Body of pancreas (tissue), 4 donors: ENCODE data around the gene FBLN2.

ENCODE experiments used
- CTCF ChIP-seq, 7 experiments: fragments of 450-650 bp in 4 of 7; fragments of 200-600 bp in 3 of 7; sonication (generic) in 3 of 7; IDR thresholded peaks; one replicate each; pipeline ENCODE4 v1.5.1; 2016 to 2019; ENCODE audit warnings: antibody characterized with exemption in 7 of 7
- POLR2A ChIP-seq, 3 donors: fragments of 450-650 bp; IDR thresholded peaks; one replicate each; pipeline ENCODE4 v1.6.1; 2016; ENCODE audit warnings: antibody characterized with exemption in 3 of 3, mild to moderate bottlenecking in 2 of 3

GRCh38 chr3:13657660-13658435 lies 108.9 kb downstream of the FBLN2 start:
- TF ChIP-seq CTCF (IDR thresholded peaks at IDR 0.05) (peak; percentile 63 to 87 (median 79)), POLR2A (IDR thresholded peaks at IDR 0.05) (no peak)
